HG02763 (cell line): ENCODE measurements around the gene CHERP.

Source experiments
- ATAC-seq: cut with Tn5 transposase; IDR thresholded peaks from one replicate; pipeline ENCODE4 v1.9.1; 2021; ENCODE audit warnings: mild to moderate bottlenecking, moderate library complexity; ENCODE audit not compliant: unreplicated experiment

Gene CHERP

GRCh38 chr19:16542045-16542909 lies at the start of gene CHERP:
TSS of gene CHERP (minus strand) at chr19:16542437. CDS start at chr19:16542378, 59 bp downstream.
- peak; percentile 87 for ATAC-seq

GRCh38 chr19:16590876-16591802 lies 48.9 kb upstream of the CHERP start:
- ATAC-seq, result no peak

GRCh38 chr19:16589917-16590316 lies 47.7 kb upstream of the CHERP start:
- no peak for ATAC-seq

- peak; percentile 2 for ATAC-seq
Observed at GRCh38 chr19:16588824-16589577, 46.8 kb upstream of the CHERP start.

DNA sequence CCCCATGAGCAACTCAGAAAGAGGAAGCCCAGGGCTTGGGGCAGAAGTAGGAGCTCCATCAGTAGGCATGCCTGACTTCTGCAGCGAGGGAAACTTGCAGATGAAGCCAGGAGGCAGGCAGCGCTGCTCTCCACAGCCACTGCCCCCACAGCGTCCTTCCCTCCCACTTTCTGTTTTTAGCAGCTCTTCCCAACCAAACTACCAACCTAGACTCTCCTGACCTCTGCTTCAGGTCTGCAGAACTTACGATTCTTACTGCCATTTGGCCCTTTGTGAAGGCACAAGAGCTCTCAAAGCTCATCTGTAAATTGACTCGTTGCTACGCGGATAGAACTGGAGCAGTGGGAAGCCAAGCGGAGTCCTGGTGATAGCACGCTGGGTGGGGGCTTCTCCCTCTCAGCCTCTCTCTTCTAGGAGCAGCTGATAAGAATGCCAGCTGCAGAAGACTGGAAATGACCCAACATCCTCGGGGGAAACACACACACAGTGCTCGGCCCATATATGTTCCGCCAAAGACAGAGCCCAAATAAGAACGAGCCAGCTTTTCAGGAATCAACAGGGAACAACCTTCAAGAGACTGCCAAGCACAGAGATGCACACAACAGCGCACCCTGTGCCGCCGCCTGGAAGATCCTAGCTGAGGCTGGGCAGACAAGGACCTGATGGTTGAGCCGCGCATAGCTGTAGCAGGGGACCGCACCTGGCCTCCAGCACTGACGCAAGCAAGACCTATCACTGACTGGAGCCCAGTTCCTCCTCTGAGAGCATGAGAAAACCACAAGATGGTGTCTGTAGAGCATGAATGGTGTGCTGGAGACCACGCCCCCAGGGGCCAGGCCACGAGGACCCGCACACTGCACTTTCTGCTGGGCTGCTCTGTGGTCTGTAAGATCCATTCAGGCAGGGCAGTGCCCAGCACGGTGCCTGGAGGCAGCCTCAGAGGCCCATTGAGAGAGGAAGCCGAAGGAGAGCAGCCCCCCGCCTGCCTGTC lies 45.9 kb upstream of the CHERP start:
- peak; percentile 35 for ATAC-seq

DNA sequence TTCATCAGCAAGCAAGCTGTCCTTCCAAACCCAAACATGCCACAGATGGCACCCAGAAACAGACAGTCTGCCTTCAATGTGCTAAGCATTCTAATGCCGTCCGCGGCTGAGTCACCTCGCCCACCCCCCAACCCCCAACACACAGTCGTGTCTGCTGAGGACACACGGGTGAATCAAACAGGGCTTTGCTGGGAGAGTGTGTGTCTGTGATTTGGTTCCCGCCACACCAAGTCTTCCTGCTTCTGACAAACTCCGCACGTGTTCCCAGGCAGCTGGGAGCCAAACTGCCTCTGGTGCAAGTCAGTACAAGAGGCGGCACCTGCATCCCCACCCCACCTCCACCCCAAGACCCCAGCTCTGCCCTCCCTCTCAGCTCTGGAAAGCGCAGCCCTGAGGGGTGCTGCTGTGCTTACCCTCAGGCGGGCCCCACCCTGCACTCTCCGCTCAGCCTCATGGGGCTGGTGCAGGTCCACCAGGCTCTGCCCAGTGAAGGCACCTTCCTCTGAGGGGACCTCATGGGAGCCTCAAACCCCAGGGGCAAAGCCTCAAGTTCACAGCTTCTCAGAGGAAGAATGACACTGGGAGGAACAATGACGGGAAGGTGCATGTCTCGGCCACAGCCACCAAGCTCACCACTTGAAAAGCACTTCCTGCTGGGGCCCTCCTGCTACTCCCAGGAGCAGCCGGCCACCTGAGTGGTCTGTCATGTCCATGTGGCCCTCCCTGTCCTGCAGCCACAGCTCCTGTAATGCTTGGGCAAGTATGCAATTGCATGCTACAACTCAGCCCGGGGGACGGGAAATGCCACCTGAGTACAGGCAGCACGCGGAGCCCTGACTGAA lies 45.0 kb upstream of the CHERP start:
- ATAC-seq, result no peak

- ATAC-seq, result no peak
Observed at GRCh38 chr19:16586477-16586871, 44.2 kb upstream of the CHERP start.

DNA sequence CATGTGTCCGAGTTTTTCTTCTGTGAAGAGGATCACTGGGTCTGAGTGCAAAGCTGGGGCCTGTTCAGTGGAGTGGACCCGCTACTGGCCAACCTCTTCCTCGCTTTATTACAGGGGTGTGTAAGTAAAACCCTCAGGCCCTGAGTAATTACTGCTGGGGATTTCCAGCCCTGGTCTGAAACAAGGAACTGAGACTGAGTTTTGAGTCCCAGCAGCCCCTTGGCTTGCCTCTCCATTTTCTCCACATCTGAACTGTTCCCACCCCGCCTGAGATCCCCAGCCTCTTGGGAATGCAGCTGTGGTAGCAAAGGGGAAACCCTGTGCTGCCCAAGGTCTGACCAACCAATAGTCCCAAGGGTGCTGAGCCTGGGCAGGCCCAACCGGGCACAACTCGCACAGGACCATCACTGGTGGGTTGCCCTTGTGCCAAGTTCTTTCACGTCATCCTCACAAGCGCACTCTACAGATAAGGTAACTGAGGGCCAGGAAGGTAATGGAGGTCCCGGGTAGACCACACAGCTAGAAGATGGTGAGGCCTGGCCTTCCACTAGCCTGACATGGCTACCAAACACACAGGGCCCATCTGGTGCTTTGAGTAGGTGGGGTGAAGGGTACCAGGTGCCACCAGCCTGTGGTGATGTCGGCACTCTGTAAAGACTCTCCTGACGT lies 43.7 kb upstream of the CHERP start:
- ATAC-seq, result peak; percentile 31

DNA sequence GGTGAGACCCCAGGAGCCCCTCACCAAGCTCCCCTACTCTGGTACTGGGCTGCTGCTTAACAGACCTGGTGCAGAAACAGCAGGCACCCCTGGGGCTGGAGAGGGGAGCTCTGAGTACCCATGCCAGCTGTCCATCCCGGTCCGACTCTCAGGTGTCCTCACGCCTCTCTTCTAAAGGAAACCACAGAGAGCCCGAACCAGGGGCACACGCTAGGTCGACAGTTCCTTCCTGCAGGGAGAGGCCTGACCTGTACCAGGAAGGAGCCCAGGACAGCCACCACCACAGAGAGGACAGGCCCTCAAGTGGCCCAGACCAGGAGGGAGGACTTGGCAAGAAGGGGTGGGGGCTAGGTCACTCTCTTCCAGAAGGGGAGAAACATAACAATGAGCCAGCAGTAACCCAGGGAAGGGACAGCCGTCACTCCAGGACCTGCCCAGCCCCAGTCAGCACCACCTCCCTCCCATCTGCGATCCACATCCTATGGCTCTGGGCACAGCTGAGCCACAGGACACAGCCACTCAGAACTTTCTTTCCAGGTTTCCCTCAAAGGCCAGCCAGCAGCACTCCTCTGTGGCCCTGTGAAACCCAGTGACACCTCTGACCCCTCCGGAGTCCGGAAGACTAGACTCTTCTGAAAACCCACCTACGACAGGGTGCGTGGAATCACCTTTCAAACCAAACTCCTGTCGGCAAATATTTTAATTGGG lies 43.0 kb upstream of the CHERP start:
- ATAC-seq, result no peak

- peak; percentile 52 for ATAC-seq
Observed at GRCh38 chr19:16584248-16585093, 42.2 kb upstream of the CHERP start.

DNA sequence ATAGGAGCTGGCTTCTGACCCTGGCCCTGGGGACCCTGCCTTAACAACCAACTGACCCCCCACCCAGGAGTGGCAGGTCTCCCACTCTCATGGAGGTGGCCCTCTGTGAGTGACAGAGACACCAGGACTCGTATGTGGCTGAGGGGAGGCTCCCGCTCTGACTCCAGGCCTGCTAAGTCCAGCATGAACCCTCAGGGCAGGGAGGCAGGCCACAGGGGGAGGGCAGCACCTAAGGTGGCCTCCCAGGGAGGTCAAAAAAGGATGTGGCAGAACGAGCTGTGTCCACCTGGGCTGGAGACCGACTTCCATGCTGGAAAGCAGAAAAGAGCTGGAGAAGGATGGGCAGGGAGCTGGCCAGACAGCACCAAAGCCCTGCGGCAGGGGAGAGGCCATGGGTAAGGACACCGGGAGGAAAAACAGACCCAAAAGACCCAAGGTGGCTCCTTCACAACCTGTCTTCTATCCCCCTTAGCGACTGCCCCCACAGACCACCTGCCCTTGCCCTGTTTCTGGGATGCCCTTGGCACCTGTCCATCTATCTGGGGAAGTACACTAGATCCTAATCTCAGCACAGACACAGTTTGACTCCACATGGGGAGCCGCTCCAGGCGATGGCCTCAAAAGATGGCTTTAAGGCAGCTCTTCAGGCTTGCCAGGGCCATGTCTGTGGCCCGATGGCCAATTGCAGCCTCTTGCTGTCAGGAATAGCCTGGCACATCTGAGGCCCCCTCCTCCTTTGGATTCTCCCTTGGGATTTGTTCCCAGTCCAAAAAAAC lies 40.4 kb upstream of the CHERP start:
- no peak for ATAC-seq

- ATAC-seq, result no peak
Observed at GRCh38 chr19:16581971-16582343, 39.7 kb upstream of the CHERP start.

GRCh38 chr19:16581145-16581970 lies 39.1 kb upstream of the CHERP start:
- ATAC-seq, result no peak

GRCh38 chr19:16579381-16579780 lies 37.1 kb upstream of the CHERP start:
- no peak for ATAC-seq

DNA sequence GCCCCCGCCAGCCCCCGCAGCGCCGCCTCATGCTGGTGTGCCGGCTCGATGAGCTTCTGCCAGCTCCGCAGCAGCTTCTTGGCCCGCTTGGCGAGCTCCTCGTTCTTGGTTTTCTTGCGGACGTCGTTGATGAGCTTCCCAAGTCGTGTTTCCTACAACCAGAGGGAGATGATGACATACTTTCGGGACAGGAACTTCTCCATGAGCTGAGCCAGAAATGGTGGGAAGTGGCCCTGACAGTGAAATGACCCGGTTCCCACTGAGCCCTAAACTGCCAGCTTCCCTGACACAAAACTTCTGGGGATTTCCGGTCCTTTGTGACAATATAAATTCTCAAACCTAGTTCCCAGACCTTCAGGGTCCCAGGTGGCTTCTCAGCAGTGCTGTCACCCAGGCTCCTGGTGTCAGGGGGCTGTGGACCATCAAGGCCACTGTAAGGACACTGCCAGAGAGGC lies 35.3 kb upstream of the CHERP start:
- ATAC-seq, result no peak
